A549 (cell line): ENCODE measurements around the gene FGF1. TPM values are rescaled to one million over a fixed set of nuclear protein-coding genes. Genes with fewer than 3 reads are reported as not detected.

Experiments
- ATAC-seq, 2 experiments: fragments of 200-7000 bp in 1 of 2; fragments of >200 bp in 1 of 2; cut with Nextera tagmentation in 1 of 2; cut with Tn5 transposase in 1 of 2; 3 replicates each; pipeline versions ENCODE4 v1.8.0 to v1.9.1; 2018 to 2020; ENCODE audit warnings: mild to moderate bottlenecking in 1 of 2, moderate library complexity in 1 of 2
- CTCF ChIA-PET: fragments of 300-600 bp; sonication (Branson Sonifier 250); formaldehyde crosslinking; extraction: SDS; loops from one replicate; lab custom pipeline; 2021; ENCODE audit warnings: antibody characterized with exemption, inconsistent platforms; lab: Yijun Ruan, JAX
- POLR2A ChIA-PET: fragments of 350-600 bp; formaldehyde crosslinking; extraction: SDS; loops from one replicate; lab custom pipeline; 2021; ENCODE audit warnings: antibody characterized with exemption, inconsistent platforms; lab: Yijun Ruan, JAX
- DNase-seq, 2 experiments: peaks; one replicate each; pipeline versions ENCODE4 v3.0.0 to v3.0.0-alpha.2; 2011 to 2016; ENCODE audit warnings: low read depth in 1 of 2, low spot score in 1 of 2
- FAIRE-seq: peaks from 2 replicates; lab custom pipeline; 2011; peaks lifted over from hg19 to GRCh38; lab: Jason Lieb, UNC
- H3K27ac ChIP-seq, 2 experiments: fragments of >200 bp; sonication (Bioruptor Twin); formaldehyde crosslinking; 3 replicates each; pipeline ENCODE4 v1.5.1; 2016 to 2017
- H3K4me1 ChIP-seq: fragments of >200 bp; sonication (Bioruptor Twin); formaldehyde crosslinking; 3 replicates; pipeline ENCODE4 v1.6.1; 2016
- H3K4me2 ChIP-seq: fragments of >200 bp; sonication (Bioruptor Twin); formaldehyde crosslinking; 3 replicates; pipeline ENCODE4 v1.6.1; 2016
- H3K4me3 ChIP-seq: fragments of >200 bp; sonication (Bioruptor Twin); formaldehyde crosslinking; 3 replicates; pipeline ENCODE4 v1.5.1; 2016
- H3K9me3 ChIP-seq: fragments of >200 bp; sonication (Bioruptor Twin); formaldehyde crosslinking; 3 replicates; pipeline ENCODE4 v1.6.1; 2016
- CHD2 ChIP-seq: fragments of 150-350 bp; IDR thresholded peaks from 2 replicates; pipeline ENCODE4 v1.6.1; 2014; ENCODE audit warnings: low read length; ENCODE audit not compliant: partially characterized antibody
- CTCF ChIP-seq: fragments of >200 bp; sonication (Bioruptor Twin); formaldehyde crosslinking; IDR thresholded peaks from 3 replicates; pipeline ENCODE4 v1.5.1; 2016
- EHMT2 ChIP-seq: fragments of 200-600 bp; sonication (generic); IDR thresholded peaks from 2 replicates; pipeline ENCODE4 v1.6.1; 2016; ENCODE audit warnings: antibody characterized with exemption, low read depth, mild to moderate bottlenecking, moderate library complexity
- ELK1 ChIP-seq: fragments of 150-350 bp; IDR thresholded peaks from 2 replicates; pipeline ENCODE4 v1.6.1; 2014; ENCODE audit warnings: low read depth, mild to moderate bottlenecking, low read length
- ESRRA ChIP-seq: fragments of 150-350 bp; IDR thresholded peaks from 2 replicates; pipeline ENCODE4 v1.6.1; 2014; ENCODE audit warnings: mild to moderate bottlenecking, low read length, borderline replicate concordance
- FOSB ChIP-seq: fragments of 250-450 bp; sonication (Bioruptor Pico); IDR thresholded peaks from 2 replicates; pipeline ENCODE4 v1.5.0; 2020; ENCODE audit warnings: mild to moderate bottlenecking, moderate library complexity
- HOXB13 ChIP-seq: fragments of 250-450 bp; sonication (Bioruptor Pico); IDR thresholded peaks from 2 replicates; pipeline ENCODE4 v1.5.0; 2020; ENCODE audit warnings: low read depth, mild to moderate bottlenecking, moderate library complexity
- HOXB5 ChIP-seq: fragments of 250-450 bp; sonication (Bioruptor Pico); IDR thresholded peaks from 2 replicates; pipeline ENCODE4 v1.5.0; 2020; ENCODE audit warnings: mild to moderate bottlenecking, moderate library complexity
- JUN ChIP-seq, 2 experiments: fragments of >200 bp; sonication (Bioruptor Twin); formaldehyde crosslinking; IDR thresholded peaks; 2 replicates in 1 of 2; 3 replicates in 1 of 2; pipeline ENCODE4 v1.6.1; 2016 to 2017
- KDM1A ChIP-seq: fragments of 200-600 bp; sonication (generic); IDR thresholded peaks from 2 replicates; pipeline ENCODE4 v1.6.1; 2016; ENCODE audit warnings: low read depth, mild to moderate bottlenecking
- MAFK ChIP-seq: fragments of 450-650 bp; IDR thresholded peaks from 2 replicates; pipeline ENCODE4 v1.6.1; 2014; ENCODE audit not compliant: partially characterized antibody
- MAX ChIP-seq: IDR thresholded peaks from 2 replicates; pipeline ENCODE4 v1.6.1; 2012
- MYC ChIP-seq: IDR thresholded peaks from 2 replicates; pipeline ENCODE4 v1.6.1; 2012; ENCODE audit warnings: mild to moderate bottlenecking, inconsistent platforms, low read length, improper control_type of control experiment, borderline replicate concordance
- NFE2L2 ChIP-seq: fragments of 150-350 bp; conservative IDR thresholded peaks from 2 replicates; pipeline ENCODE4 v1.6.1; 2014; ENCODE audit warnings: low read length
- NPAS2 ChIP-seq: fragments of 250-450 bp; sonication (Bioruptor Pico); IDR thresholded peaks from 2 replicates; pipeline ENCODE4 v1.8.0; 2022; ENCODE audit warnings: mild to moderate bottlenecking, moderate library complexity, borderline replicate concordance
- POLR2A ChIP-seq: IDR thresholded peaks from 2 replicates; pipeline ENCODE4 v1.6.1; 2012; ENCODE audit warnings: mild to moderate bottlenecking, low read length
- RAD21 ChIP-seq, 2 experiments: fragments of >200 bp in 1 of 2; sonication (Bioruptor Twin) in 1 of 2; formaldehyde crosslinking in 1 of 2; IDR thresholded peaks in 1 of 2; conservative IDR thresholded peaks in 1 of 2; 2 replicates in 1 of 2; 3 replicates in 1 of 2; pipeline ENCODE4 v1.6.1; 2012 to 2018; ENCODE audit warnings: inconsistent platforms in 1 of 2
- RNF2 ChIP-seq: fragments of 200-600 bp; sonication (generic); IDR thresholded peaks from 2 replicates; pipeline ENCODE4 v1.6.1; 2016; ENCODE audit warnings: low read depth, mild to moderate bottlenecking, antibody characterized with exemption, moderate library complexity, borderline replicate concordance
- SMC3 ChIP-seq: fragments of >200 bp; sonication (Bioruptor Twin); formaldehyde crosslinking; IDR thresholded peaks from 3 replicates; pipeline ENCODE4 v1.6.1; 2018; ENCODE audit warnings: inconsistent platforms
- TFCP2L1 ChIP-seq: fragments of 250-450 bp; sonication (Bioruptor Pico); IDR thresholded peaks from 2 replicates; pipeline ENCODE4 v1.5.0; 2021; ENCODE audit warnings: mild to moderate bottlenecking
- ZC3H11A ChIP-seq: fragments of 450-650 bp; IDR thresholded peaks from 2 replicates; pipeline ENCODE4 v1.6.1; 2014; ENCODE audit warnings: antibody characterized with exemption, mild to moderate bottlenecking
- ZNF302 ChIP-seq: fragments of 250-450 bp; sonication (Bioruptor Pico); IDR thresholded peaks from 2 replicates; pipeline ENCODE4 v1.9.0; 2021; ENCODE audit warnings: inconsistent platforms, mild to moderate bottlenecking, moderate library complexity
- ZSCAN20 ChIP-seq: fragments of 250-450 bp; sonication (Bioruptor Pico); IDR thresholded peaks from 2 replicates; pipeline ENCODE4 v1.8.0; 2022; ENCODE audit warnings: mild to moderate bottlenecking, moderate library complexity
- WGBS: methylation state at CpG from one replicate; pipeline ENCODE4 v1.1.6; 2017; ENCODE audit errors: missing lambda C conversion rate; 5-methylcytosine and 5-hydroxymethylcytosine counted together
- polyA plus RNA-seq, 4 experiments: library from polyadenylated mRNA; depleted of rRNA in 3 of 4; stranded (reverse); fragments of >200 nt; fragmentation: RNase III in 1 of 4; extraction: RNeasy Plus Mini Kit Qiagen cat#74134 plus additional on column Dnase treatment in 1 of 4; gene quantifications; 2 replicates in 3 of 4; 3 replicates in 1 of 4; pipeline ENCODE4 v1.2.3, GENCODE V29; 2011 to 2017

The FGF1 gene
- polyA plus RNA-seq, 2 of the 4 experiments (the other 2 are of a cell fraction): 0.05 to 0.40 TPM

- 78% methylated on average over 8 of the region's 8 CpGs for WGBS
- Histone ChIP-seq H3K27ac (no peak overlapping the region), H3K4me3 (no peak overlapping the region), H3K9me3 (no peaks in the 10 kb centered on the region), H3K4me2 (no peak overlapping the region), H3K4me1 (0 out of 3 replicates have a peak, but pooled peaks cover 4% of the 10 kb centered on the region)
- CTCF ChIA-PET: interaction anchor here (0.5 to 19.8 kb wide), 30 partner anchors 10 to 645 kb away, joined by 3 to 583 read pairs (median 14); partner anchors contain the start of gene FGF1
- DNase-seq (no peak), FAIRE-seq (no peak), ATAC-seq (no peak)
- TF ChIP-seq KDM1A (no peak), CTCF (no peak), TFCP2L1 (no peak), ZSCAN20 (no peak), NPAS2 (no peak), ZC3H11A (no peak), ESRRA (no peak), CHD2 (no peak), HOXB5 (CRISPR knock-in tag) (no peak), JUN (IDR thresholded peaks at IDR 0.05) (no peak), SMC3 (no peak), NFE2L2 (no peak), POLR2A (no peak), MYC (no peak), EHMT2 (no peak), MAX (no peak), MAFK (no peak), ZNF302 (CRISPR knock-in tag) (no peak), RAD21 (conservative IDR thresholded peaks at IDR 0.05 in 1 of 2, IDR thresholded peaks at IDR 0.05 in 1 of 2) (no peak), FOSB (CRISPR knock-in tag) (no peak)
- POLR2A ChIA-PET: no interaction called here
These were observed 11.7 kb upstream of the FGF1 start for GRCh38 chr5:142697356-142698255.

- H3K4me2 ChIP-seq: no peak overlapping the region
- ChIA-PET CTCF (interaction anchor here (0.5 to 19.8 kb wide), 15 partner anchors 9 to 884 kb away, joined by 3 to 583 read pairs (median 5); no protein-coding TSS in a partner anchor), POLR2A (no interaction called here)
- H3K4me1 ChIP-seq: 0 out of 3 replicates have a peak, but pooled peaks cover 4% of the 10 kb centered on the region
- FAIRE-seq (no peak), ATAC-seq (no peak), DNase-seq (no peak)
- 74% methylated on average over 3 of the region's 3 CpGs for WGBS
- H3K27ac ChIP-seq: no peak overlapping the region
- no peak overlapping the region for H3K4me3 ChIP-seq
- no peak for TF ChIP-seq NPAS2
- no peaks in the 10 kb centered on the region for H3K9me3 ChIP-seq
These were observed 10.5 kb upstream of the FGF1 start for GRCh38 chr5:142696379-142696778.

- H3K4me3 ChIP-seq: no peak overlapping the region
- H3K4me2 ChIP-seq: no peak overlapping the region
- H3K4me1 ChIP-seq: 0 out of 3 replicates have a peak, but pooled peaks cover 4% of the 10 kb centered on the region
- ATAC-seq: no peak
- TF ChIP-seq ELK1: no peak
- no peak for TF ChIP-seq HOXB13 (CRISPR knock-in tag)
- TF ChIP-seq RNF2: no peak
- TF ChIP-seq, all 56 proteins: peak for 0
- WGBS: 71% methylated on average over 7 of the region's 7 CpGs
- Histone ChIP-seq H3K9me3 (no peaks in the 10 kb centered on the region), H3K27ac (no peak overlapping the region)
- DNase-seq (no peak), FAIRE-seq (no peak)
- POLR2A ChIA-PET: no interaction called here
- CTCF ChIA-PET: interaction anchor here (0.7 to 19.8 kb wide), 2 partner anchors 19 to 38 kb away, joined by 5 to 583 read pairs; no protein-coding TSS in a partner anchor
These were observed 8.4 kb upstream of the FGF1 start for GRCh38 chr5:142694092-142694856.
